ENCODE data around the gene STRAP. TPM values are rescaled to one million over a fixed set of nuclear protein-coding genes. Genes with fewer than 3 reads are reported as not detected.
"Not testable (repeated sequence)": the region's sequence is repeated elsewhere in the genome, so short reads cannot be mapped to it uniquely, and the experiment has no call there.

STRAP gene
- total RNA-seq, 1 experiment from 2014 or later: 171 TPM

DNA sequence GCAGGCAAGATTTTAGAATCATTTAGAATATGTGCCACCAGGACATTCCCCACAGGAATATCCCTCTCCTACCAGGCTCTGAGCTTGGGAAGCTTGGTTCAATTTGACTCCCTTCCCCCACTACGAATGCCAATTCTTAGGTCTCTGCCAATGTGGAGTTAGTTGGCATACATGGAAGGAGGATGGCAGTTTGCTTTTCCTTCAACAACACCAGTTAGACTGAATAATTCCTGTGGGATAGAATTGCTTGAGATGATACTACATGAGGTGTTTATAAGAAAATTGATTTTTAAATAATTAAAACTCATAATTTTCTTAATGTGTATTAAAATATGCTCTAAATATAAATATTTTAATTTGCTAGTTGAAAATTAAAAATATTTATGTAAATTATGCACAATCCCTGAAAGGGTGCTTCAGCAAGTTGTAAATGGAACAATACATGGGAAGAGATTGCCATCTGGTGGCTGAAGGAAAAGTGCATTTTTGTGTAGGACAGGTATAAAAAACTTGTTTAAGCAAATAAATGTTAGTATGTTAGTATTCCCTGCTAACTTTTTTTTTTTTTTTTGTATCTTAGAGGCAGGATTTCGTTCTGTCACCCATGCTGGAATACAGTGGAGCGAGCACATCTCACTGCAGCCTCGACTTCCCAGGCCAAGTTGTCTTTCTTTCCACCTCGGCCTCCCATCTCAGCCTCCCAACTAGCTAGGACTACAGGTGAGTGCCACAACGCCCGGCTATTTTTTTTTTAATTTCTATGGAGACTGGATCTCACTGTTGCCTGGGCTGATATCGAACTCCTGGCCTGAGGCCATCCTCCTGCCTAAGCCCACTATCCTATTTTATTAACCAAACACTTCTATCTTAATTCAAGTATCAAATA is 25.8 kb upstream of the STRAP start:
- peak; percentile 30 to 76 for DNase-seq
- H3K27ac ChIP-seq: no peak overlapping the region
- no peaks in the 10 kb centered on the region for H3K9me3 ChIP-seq (replicated peaks)
- no peaks in the 10 kb centered on the region for H3K4me1 ChIP-seq
- H3K4me3 ChIP-seq: no peak overlapping the region
- H3K36me3 ChIP-seq: no peaks in the 10 kb centered on the region
- no peaks in the 10 kb centered on the region for H3K27me3 ChIP-seq

DNA sequence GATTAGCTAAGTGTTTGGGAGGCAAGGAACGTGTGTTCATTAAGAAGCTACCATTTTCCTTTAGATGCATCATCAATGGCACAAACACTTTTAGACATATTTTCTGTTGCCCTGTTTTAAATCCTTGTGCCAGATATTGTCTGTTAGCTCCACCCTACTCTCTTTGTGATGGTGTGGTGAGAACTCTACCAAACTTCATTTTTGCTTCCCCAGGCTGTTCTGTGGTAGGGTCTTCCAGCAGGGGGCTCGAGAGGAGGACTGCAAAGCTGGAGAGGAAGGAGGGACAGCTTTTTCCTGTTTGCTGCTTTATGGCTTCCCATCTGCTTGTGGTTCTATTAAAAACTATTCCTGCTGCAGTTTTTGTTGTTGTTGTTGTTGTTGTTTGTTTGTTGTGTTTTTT is 23.8 kb upstream of the STRAP start:
- DNase-seq: peak in 1 of 2 experiments; percentile 20
- H3K36me3 ChIP-seq: no peaks in the 10 kb centered on the region
- H3K27me3 ChIP-seq: no peaks in the 10 kb centered on the region
- no peak overlapping the region for H3K27ac ChIP-seq
- H3K4me1 ChIP-seq: no peaks in the 10 kb centered on the region
- H3K9me3 ChIP-seq (replicated peaks): no peaks in the 10 kb centered on the region
- H3K4me3 ChIP-seq: no peak overlapping the region

DNA sequence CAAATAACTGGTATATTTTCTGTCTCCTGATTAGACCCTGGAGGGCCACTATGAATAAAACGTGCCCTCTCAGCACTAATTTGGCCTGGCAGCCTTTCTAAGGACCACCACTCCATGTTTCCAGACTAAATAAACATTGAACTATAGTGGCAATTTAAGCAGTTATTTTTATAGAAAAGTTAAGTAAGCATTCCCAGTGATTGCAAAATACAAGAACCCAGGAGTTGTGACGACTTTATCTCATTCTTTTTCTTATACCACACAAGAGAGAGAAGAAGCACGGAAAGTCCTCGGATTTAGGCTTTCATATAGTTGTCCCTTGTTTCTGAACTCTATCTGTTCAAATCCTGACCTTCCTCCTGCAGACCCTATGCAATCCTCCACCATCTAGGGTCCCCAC is 23.1 kb upstream of the STRAP start:
- H3K9me3 ChIP-seq (replicated peaks): no peaks in the 10 kb centered on the region
- no peaks in the 10 kb centered on the region for H3K36me3 ChIP-seq
- H3K4me3 ChIP-seq: no peak overlapping the region
- H3K4me1 ChIP-seq: no peaks in the 10 kb centered on the region
- no peaks in the 10 kb centered on the region for H3K27me3 ChIP-seq
- DNase-seq: no peak
- no peak overlapping the region for H3K27ac ChIP-seq

DNA sequence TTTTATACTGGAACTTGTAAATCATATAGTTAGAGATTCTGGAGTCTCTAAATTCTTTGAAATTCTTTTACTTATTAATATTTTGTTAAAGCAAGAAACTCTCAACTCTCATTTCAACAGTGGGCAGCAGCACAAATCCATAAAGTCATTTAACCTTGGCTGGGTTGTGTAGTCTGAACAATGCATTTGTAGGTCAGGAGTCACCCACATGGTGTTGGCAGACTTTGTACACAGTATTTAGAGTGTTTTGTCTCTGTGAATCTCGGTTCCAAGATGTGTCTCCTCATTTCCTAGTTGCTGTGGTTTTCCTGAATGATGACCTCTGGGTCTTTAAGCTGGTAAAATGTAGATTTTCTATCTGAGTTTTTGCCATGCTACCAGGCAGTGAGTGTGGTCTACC is 20.8 kb upstream of the STRAP start:
- no peak for DNase-seq
- no peak overlapping the region for H3K4me3 ChIP-seq
- no peaks in the 10 kb centered on the region for H3K4me1 ChIP-seq
- H3K27ac ChIP-seq: no peak overlapping the region
- H3K27me3 ChIP-seq: no peaks in the 10 kb centered on the region
- H3K36me3 ChIP-seq: no peaks in the 10 kb centered on the region
- H3K9me3 ChIP-seq (replicated peaks): no peaks in the 10 kb centered on the region

DNA sequence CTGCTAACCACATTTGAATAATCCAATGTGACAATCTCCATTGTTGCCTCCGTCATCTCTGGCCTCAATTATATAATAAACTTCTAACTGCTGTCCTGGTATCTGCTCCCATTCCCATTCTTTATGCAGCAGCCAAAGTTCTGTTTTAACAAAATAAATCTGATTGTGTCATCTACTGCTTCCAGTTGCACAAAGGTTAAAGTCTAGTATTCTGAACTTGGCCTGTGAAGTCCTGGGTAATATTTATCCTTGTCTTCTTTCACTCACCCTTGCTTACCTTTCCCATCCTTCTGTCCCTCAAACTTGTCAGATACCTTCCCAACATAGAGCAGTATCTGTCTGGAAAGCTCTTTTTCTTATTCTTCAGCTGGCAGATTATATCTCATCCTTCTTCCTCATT is 19.3 kb upstream of the STRAP start:
- Histone ChIP-seq H3K36me3 (no peaks in the 10 kb centered on the region), H3K27ac (no peak overlapping the region), H3K4me1 (no peaks in the 10 kb centered on the region), H3K4me3 (no peak overlapping the region), H3K27me3 (no peaks in the 10 kb centered on the region), H3K9me3 (replicated peaks) (no peaks in the 10 kb centered on the region)
- DNase-seq: no peak

DNA sequence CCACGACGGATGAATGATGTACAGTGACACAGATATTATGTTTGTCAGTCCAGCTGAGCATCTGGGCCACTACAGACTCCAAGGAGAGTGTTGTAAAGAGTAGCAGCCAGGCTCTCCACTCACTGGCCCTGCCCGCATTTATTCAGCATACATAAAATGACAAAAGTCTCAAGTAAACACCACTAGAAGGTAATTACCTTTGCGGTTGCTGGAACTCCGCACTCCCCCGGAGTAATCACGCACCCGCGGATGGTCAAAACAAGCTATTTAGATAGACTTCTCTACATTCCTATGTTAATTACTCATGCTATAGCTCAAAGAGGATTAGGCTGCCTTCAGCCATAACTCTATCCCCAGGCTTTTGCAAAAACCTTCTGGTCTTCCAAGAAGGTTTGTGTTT is 18.8 kb upstream of the STRAP start:
- no peaks in the 10 kb centered on the region for H3K9me3 ChIP-seq (replicated peaks)
- no peak for DNase-seq
- H3K27me3 ChIP-seq: no peaks in the 10 kb centered on the region
- no peak overlapping the region for H3K4me3 ChIP-seq
- H3K4me1 ChIP-seq: no peaks in the 10 kb centered on the region
- H3K27ac ChIP-seq: no peak overlapping the region
- H3K36me3 ChIP-seq: no peaks in the 10 kb centered on the region

DNA sequence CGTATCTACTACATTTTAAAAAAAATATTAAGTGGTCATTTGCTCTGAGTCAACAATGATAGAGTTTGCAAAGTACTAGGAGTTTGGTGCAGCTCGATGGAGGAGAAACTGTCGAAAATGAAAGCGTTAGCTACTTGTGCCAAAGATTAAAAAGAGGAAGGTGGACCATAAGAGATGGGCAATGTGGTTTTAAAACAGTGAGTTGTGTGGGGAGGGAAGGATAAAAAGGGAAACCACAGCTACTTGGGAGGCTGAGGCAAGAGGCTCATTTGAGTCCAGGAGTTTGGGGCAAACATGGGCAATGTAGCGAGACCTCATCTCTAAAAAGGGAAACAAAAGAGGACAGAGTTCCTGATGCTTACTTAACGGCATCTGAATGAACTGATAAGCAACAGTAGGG is 18.2 kb upstream of the STRAP start:
- no peak for DNase-seq
- Histone ChIP-seq H3K4me3 (no peak overlapping the region), H3K27ac (no peak overlapping the region), H3K27me3 (no peaks in the 10 kb centered on the region), H3K9me3 (replicated peaks) (no peaks in the 10 kb centered on the region), H3K4me1 (no peaks in the 10 kb centered on the region), H3K36me3 (no peaks in the 10 kb centered on the region)

DNA sequence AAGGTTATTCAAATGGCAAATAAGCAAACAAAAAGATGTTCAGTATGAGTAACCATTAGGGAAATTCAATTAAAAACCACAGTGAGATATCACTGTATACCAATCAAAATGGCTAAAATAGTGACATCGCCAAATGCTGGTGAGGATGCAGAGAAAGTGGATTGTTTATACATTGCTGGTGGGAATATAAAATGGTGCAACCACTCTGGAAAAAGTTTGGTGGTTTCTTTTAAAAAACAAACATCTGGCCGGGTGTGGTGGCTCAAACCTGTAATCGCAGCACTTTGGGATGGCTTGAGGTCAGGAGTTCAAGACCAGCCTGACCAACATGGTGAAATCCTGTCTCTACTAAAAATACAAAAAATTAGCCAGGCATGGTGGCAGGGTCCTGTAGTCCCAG is 14.0 kb upstream of the STRAP start:
- Histone ChIP-seq H3K9me3 (replicated peaks) (no peaks in the 10 kb centered on the region), H3K27ac (no peak overlapping the region), H3K4me1 (no peaks in the 10 kb centered on the region), H3K27me3 (no peaks in the 10 kb centered on the region), H3K36me3 (no peaks in the 10 kb centered on the region), H3K4me3 (no peak overlapping the region)
- no peak for DNase-seq

DNA sequence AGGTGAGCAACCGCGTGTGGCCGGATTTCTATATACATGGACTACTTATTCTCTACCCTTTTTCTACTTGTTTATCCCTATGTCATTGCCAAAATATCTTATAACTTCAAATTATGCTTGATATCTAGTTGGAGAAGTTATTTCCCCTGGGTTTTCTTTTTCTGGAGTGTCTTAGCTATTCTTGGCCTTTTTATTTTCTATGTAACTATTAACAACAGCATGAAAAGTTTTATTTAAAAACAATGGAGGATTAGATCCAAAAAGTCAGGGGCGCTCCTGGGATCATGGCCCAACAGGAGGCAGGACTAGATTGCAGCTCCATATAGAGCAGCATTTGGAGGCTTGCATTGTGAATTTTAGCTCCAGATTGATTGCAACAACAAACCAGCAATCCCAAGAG is 8.6 kb upstream of the STRAP start:
- no peaks in the 10 kb centered on the region for H3K4me1 ChIP-seq
- DNase-seq: no peak
- H3K36me3 ChIP-seq: no peaks in the 10 kb centered on the region
- H3K27ac ChIP-seq: no peak overlapping the region
- no peak overlapping the region for H3K4me3 ChIP-seq
- no peaks in the 10 kb centered on the region for H3K27me3 ChIP-seq
- H3K9me3 ChIP-seq (replicated peaks): no peaks in the 10 kb centered on the region

DNA sequence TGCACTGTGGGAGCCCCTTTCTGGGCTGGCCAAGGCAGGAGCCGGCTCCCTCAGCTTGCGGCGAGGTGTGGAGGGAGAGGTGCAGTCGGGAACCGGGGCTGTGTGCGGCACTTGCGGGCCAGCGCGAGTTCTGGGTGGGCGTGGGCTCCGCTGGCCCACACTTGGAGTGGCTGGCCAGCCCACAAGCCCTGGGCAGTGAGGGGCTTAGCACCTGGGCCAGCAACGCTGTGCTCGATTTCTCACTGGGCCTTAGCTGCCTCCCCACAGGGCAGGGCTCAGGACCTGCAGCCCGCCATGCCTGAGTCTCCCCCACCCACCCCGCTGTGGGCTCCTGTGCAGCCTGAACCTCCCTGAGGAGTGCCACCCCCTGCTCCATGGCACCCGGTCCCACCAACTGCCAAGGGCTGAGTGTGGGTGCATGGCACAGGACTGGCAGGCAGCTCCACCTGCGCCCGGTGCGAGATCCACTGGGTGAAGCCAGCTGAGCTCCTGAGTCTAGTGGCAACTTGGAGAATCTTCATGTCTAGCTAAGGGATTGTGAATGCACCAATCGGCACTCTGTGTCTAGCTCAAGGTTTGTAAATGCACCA is 7.5 kb upstream of the STRAP start:
- not testable (repeated sequence) for H3K27me3 ChIP-seq; H3K9me3 ChIP-seq (replicated peaks); H3K36me3 ChIP-seq; H3K27ac ChIP-seq; H3K4me3 ChIP-seq; H3K4me1 ChIP-seq; DNase-seq

DNA sequence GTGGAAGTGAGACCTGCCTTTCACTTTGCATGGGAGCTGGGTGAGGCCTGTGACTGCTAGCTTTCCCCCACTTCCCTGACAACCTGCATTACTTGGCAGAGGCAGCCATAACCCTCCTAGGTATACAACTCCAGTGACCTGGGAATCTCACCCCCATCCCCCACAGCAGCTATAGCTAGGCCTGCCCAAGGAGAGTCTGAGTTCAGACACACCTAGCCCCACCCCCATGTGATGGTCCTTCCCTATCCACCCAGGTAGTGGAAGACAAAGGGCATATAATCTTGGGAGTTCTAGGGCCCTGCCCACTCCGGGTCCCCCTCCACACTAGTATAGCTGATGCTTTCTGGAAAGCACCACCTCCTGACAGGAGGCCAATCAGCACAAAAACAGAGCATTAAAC is 6.3 kb upstream of the STRAP start:
- Histone ChIP-seq H3K36me3 (no peaks in the 10 kb centered on the region), H3K9me3 (replicated peaks) (no peaks in the 10 kb centered on the region), H3K4me3 (no peak overlapping the region), H3K27ac (no peak overlapping the region), H3K27me3 (no peaks in the 10 kb centered on the region), H3K4me1 (no peaks in the 10 kb centered on the region)
- no peak for DNase-seq

DNA sequence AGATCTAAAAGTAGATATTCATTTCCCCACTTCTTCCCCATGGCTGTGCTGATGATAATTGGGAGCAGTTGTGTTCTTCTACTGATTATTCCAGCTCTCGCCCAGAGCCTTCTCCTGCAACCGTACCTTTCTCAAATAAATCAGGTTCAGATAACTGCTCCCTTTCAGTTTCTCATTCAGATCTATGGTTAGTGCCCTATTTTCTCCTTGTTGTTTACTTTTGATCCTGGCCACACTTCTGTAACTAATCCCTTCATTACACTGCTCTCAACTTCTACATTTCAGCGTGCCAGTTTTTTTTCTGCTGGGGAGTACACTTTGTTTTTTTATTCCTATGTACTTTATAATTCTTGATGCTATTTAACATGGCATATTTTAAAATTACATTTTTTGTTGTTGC is 2.8 kb upstream of the STRAP start:
- no peaks in the 10 kb centered on the region for H3K9me3 ChIP-seq (replicated peaks)
- H3K4me1 ChIP-seq: no peaks in the 10 kb centered on the region
- no peak overlapping the region for H3K27ac ChIP-seq
- DNase-seq: no peak
- H3K36me3 ChIP-seq: peaks cover 5% of the 10 kb centered on the region
- H3K27me3 ChIP-seq: no peaks in the 10 kb centered on the region
- H3K4me3 ChIP-seq: no peak overlapping the region

DNA sequence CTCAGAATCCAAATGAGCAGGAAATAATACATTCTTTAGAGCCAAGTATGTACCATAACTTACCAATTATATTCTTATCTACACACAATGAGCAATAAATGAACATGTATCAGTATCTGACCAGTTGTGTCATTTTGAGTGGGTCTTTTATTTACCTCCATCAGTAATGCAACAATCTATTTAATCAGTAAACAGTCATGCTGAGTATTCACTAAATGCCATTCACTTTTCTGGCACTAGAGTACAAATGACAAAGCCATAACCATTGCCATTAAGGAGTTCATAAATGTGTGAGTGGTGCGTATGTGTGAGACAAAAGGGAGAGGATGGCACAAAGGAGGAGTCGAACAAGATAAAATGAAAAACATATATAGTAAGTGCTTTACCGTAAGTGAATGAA is 1.5 kb upstream of the STRAP start:
- DNase-seq: no peak
- no peaks in the 10 kb centered on the region for H3K27me3 ChIP-seq
- no peak overlapping the region for H3K27ac ChIP-seq
- peak overlapping the region; percentile 71 for H3K4me3 ChIP-seq
- H3K9me3 ChIP-seq (replicated peaks): no peaks in the 10 kb centered on the region
- H3K4me1 ChIP-seq: no peaks in the 10 kb centered on the region
- H3K36me3 ChIP-seq: peaks cover 11% of the 10 kb centered on the region

DNA sequence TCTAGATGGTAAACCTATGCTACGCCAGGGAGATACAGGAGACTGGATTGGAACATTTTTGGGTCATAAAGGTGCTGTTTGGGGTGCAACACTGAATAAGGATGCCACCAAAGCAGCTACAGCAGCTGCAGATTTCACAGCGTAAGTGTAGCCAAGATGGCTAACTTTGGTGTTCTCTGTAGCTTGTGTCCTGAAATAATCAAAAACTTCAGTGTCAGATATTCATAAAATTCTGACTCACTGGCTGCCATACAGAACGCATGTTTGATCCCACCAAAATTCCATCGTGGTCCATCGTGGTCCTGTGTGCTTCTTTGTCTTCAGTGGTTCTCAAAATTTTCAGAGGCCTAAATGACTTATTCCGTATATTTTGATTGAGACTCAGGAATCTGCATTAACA is 1.3 kb downstream of the STRAP start:
- Histone ChIP-seq H3K27ac (peak overlapping the region; percentile 73; the same call in 1 of the 2 replicates), H3K27me3 (no peaks in the 10 kb centered on the region), H3K4me3 (peak overlapping the region; percentile 71), H3K4me1 (peaks cover 8% of the 10 kb centered on the region), H3K9me3 (replicated peaks) (no peaks in the 10 kb centered on the region), H3K36me3 (peaks cover 26% of the 10 kb centered on the region)
- DNase-seq: peak in 1 of 2 experiments; percentile 20

DNA sequence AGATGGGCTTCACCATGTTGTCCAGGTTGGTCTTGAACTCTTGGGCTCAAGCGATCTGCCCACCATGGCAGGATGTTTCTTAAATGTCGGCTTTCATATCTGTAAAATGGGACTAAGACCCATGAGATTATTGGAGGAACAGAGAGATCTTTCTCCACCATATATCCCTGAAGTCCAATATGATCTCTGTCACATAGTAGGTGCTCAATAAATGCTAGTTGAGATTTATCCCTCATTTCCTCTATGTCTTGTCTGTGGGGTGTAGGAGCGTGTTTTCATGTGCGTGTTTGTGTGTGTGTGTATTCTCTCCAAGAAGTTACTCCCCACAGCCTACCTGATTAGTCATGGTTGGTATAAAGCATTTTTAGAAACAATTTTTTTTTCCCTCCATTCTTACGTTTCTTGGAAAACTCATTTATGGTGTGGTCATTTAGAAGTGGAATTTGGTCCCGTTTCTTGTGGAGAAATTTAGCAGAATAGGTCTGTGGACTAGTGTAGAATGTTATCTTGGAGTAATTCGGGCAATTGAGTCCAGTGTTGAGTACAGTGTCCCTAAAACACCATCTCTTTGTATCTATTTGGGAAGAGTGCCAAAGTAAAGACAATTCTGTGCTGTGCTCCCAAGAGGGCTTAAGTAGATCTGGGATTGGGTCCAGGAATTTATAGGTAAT is 4.3 kb downstream of the STRAP start:
- peak overlapping the region; percentile 53 for H3K27ac ChIP-seq
- peaks cover 53% of the 10 kb centered on the region for H3K36me3 ChIP-seq

More for the DNA sequence above, 4.3 kb downstream of the STRAP start:
- Histone ChIP-seq H3K4me3 (no peak overlapping the region), H3K4me1 (peaks cover 8% of the 10 kb centered on the region), H3K9me3 (replicated peaks) (no peaks in the 10 kb centered on the region), H3K27me3 (no peaks in the 10 kb centered on the region)
- DNase-seq: peak in 1 of 2 experiments; percentile 59
